ENCODE measurements around the gene STAT2. TPM values are rescaled to one million over a fixed set of nuclear protein-coding genes. Genes with fewer than 3 reads are reported as not detected.

The STAT2 gene
- total RNA-seq, 1 donor from 2014 or later: 257 TPM

GRCh38 chr12:56317675-56318074 is 42.2 kb downstream of the STAT2 start:
- Histone ChIP-seq H3K79me2 (ENCODE audit: insufficient read depth, low read length) (peaks cover 22% of the 10 kb centered on the region), H3K9me3 (ENCODE audit: insufficient read depth, low read depth, low read length) (no peaks in the 10 kb centered on the region), H3K27ac (ENCODE audit: low read depth, low read length) (no peak overlapping the region), H4K20me1 (ENCODE audit: insufficient read depth, low read length) (no peaks in the 10 kb centered on the region), H3K4me3 (ENCODE audit: insufficient read depth, low read depth, low read length) (no peak overlapping the region), H3K36me3 (ENCODE audit: insufficient read depth, low read length) (peaks cover 7% of the 10 kb centered on the region), H3K4me1 (ENCODE audit: insufficient read depth, low read length) (peaks cover 9% of the 10 kb centered on the region), H3K27me3 (ENCODE audit: insufficient read depth, low read length) (no peaks in the 10 kb centered on the region), H3K9ac (ENCODE audit: low read length) (no peak overlapping the region), H2AFZ (ENCODE audit: low read depth, low read length) (no peak overlapping the region), H3K4me2 (ENCODE audit: low read length) (no peak overlapping the region)
- Mint-ChIP-seq H3K9me3 (ENCODE audit: unreplicated experiment) (no peaks in the 10 kb centered on the region), H3K27me3 (ENCODE audit: low read depth, unreplicated experiment) (no peaks in the 10 kb centered on the region), H3K4me3 (ENCODE audit: unreplicated experiment) (no peak overlapping the region), H3K36me3 (ENCODE audit: low read depth, unreplicated experiment) (peaks cover 1% of the 10 kb centered on the region), H3K27ac (ENCODE audit: unreplicated experiment) (no peak overlapping the region), H3K4me1 (ENCODE audit: low read depth, unreplicated experiment) (peaks cover 4% of the 10 kb centered on the region)
- FAIRE-seq: no peak
- TF ChIP-seq CTCF (IDR thresholded peaks at IDR 0.05; ENCODE audit: insufficient read depth, low read depth, low read length): no peak
- no peak for TF ChIP-seq EZH2 (IDR thresholded peaks at IDR 0.05; ENCODE audit: insufficient read depth, low read length)
- DNase-seq (ENCODE audit: low read depth): no peak

GRCh38 chr12:56315622-56316473 is 44.1 kb downstream of the STAT2 start, which contains the start of gene CNPY2:
Gene CNPY2, minus strand, starts transcription at chr12:56315988. Its CDS starts 771 bp downstream, at chr12:56315217.
- peak; percentile 97 for DNase-seq (ENCODE audit: low read depth)
- TF ChIP-seq EZH2 (IDR thresholded peaks at IDR 0.05; ENCODE audit: insufficient read depth, low read length): no peak
- no peak for TF ChIP-seq CTCF (IDR thresholded peaks at IDR 0.05; ENCODE audit: insufficient read depth, low read depth, low read length)
- no peaks in the 10 kb centered on the region for H3K9me3 ChIP-seq (ENCODE audit: insufficient read depth, low read depth, low read length)
- H3K9me3 Mint-ChIP-seq (ENCODE audit: unreplicated experiment): no peaks in the 10 kb centered on the region
- H3K9ac ChIP-seq (ENCODE audit: low read length): peak within 1 kb of the TSS; percentile 99
- H3K4me1 ChIP-seq (ENCODE audit: insufficient read depth, low read length): peaks cover 9% of the 10 kb centered on the region
- no peaks in the 10 kb centered on the region for H4K20me1 ChIP-seq (ENCODE audit: insufficient read depth, low read length)
- peak within 1 kb of the TSS; percentile 88 for H3K27ac ChIP-seq (ENCODE audit: low read depth, low read length)
- peaks cover 6% of the 10 kb centered on the region for H3K36me3 Mint-ChIP-seq (ENCODE audit: low read depth, unreplicated experiment)
- peak; percentile 65 for FAIRE-seq
- H3K79me2 ChIP-seq (ENCODE audit: insufficient read depth, low read length): peaks cover 25% of the 10 kb centered on the region
- peak within 1 kb of the TSS; percentile 100 for H3K4me3 ChIP-seq (ENCODE audit: insufficient read depth, low read depth, low read length)
- H3K4me1 Mint-ChIP-seq (ENCODE audit: low read depth, unreplicated experiment): peaks cover 4% of the 10 kb centered on the region
- peak within 1 kb of the TSS; percentile 99 for H3K4me2 ChIP-seq (ENCODE audit: low read length)
- H2AFZ ChIP-seq (ENCODE audit: low read depth, low read length): peak within 1 kb of the TSS; percentile 77
- peak within 1 kb of the TSS; percentile 95 for H3K27ac Mint-ChIP-seq (ENCODE audit: unreplicated experiment)
- peaks cover 14% of the 10 kb centered on the region for H3K36me3 ChIP-seq (ENCODE audit: insufficient read depth, low read length)
- H3K27me3 ChIP-seq (ENCODE audit: insufficient read depth, low read length): no peaks in the 10 kb centered on the region
- H3K27me3 Mint-ChIP-seq (ENCODE audit: low read depth, unreplicated experiment): no peaks in the 10 kb centered on the region
- H3K4me3 Mint-ChIP-seq (ENCODE audit: unreplicated experiment): peak within 1 kb of the TSS; percentile 97

GRCh38 chr12:56315249-56315621 is 44.7 kb downstream of the STAT2 start:
- Mint-ChIP-seq H3K27ac (ENCODE audit: unreplicated experiment) (peak overlapping the region; percentile 95), H3K4me3 (ENCODE audit: unreplicated experiment) (peak overlapping the region; percentile 97), H3K4me1 (ENCODE audit: low read depth, unreplicated experiment) (peaks cover 4% of the 10 kb centered on the region), H3K27me3 (ENCODE audit: low read depth, unreplicated experiment) (no peaks in the 10 kb centered on the region), H3K36me3 (ENCODE audit: low read depth, unreplicated experiment) (peaks cover 6% of the 10 kb centered on the region), H3K9me3 (ENCODE audit: unreplicated experiment) (no peaks in the 10 kb centered on the region)
- peaks cover 29% of the 10 kb centered on the region for H3K79me2 ChIP-seq (ENCODE audit: insufficient read depth, low read length)
- no peak for FAIRE-seq
- no peak for TF ChIP-seq EZH2 (IDR thresholded peaks at IDR 0.05; ENCODE audit: insufficient read depth, low read length)
- no peak for TF ChIP-seq CTCF (IDR thresholded peaks at IDR 0.05; ENCODE audit: insufficient read depth, low read depth, low read length)
- H2AFZ ChIP-seq (ENCODE audit: low read depth, low read length): peak overlapping the region; percentile 77
- H3K27me3 ChIP-seq (ENCODE audit: insufficient read depth, low read length): no peaks in the 10 kb centered on the region
- peak overlapping the region; percentile 100 for H3K4me3 ChIP-seq (ENCODE audit: insufficient read depth, low read depth, low read length)
- no peaks in the 10 kb centered on the region for H3K9me3 ChIP-seq (ENCODE audit: insufficient read depth, low read depth, low read length)
- H3K4me2 ChIP-seq (ENCODE audit: low read length): peak overlapping the region; percentile 99
- no peaks in the 10 kb centered on the region for H4K20me1 ChIP-seq (ENCODE audit: insufficient read depth, low read length)
- H3K9ac ChIP-seq (ENCODE audit: low read length): peak overlapping the region; percentile 99
- peak; percentile 4 for DNase-seq (ENCODE audit: low read depth)
- peak overlapping the region; percentile 88 for H3K27ac ChIP-seq (ENCODE audit: low read depth, low read length)
- peaks cover 16% of the 10 kb centered on the region for H3K36me3 ChIP-seq (ENCODE audit: insufficient read depth, low read length)
- peaks cover 9% of the 10 kb centered on the region for H3K4me1 ChIP-seq (ENCODE audit: insufficient read depth, low read length)

All from astrocyte (in vitro differentiated cells and primary cell).